GM12878 (cell line): ENCODE measurements around the gene FGF1. TPM values are rescaled to one million over a fixed set of nuclear protein-coding genes. Genes with fewer than 3 reads are reported as not detected.

Source experiments
- ATAC-seq: fragments of 200-7000 bp; cut with Tn5 transposase; 3 replicates; pipeline ENCODE4 v1.9.1; 2020; ENCODE audit warnings: mild to moderate bottlenecking, moderate library complexity
- BruUV-seq: library from RNA; stranded (reverse); fragments of 400-500 nt; replicated peaks from 2 replicates; lab custom pipeline; 2021; lab: Mats Ljungman, UMichigan
- CTCF ChIA-PET: fragments of 300-600 bp; sonication (Branson Sonifier 250); formaldehyde crosslinking; extraction: SDS; loops from one replicate; lab custom pipeline; 2021; ENCODE audit warnings: inconsistent platforms; lab: Yijun Ruan, JAX
- POLR2A ChIA-PET: fragments of 350-600 bp; formaldehyde crosslinking; extraction: SDS; loops from one replicate; lab custom pipeline; 2021; ENCODE audit warnings: inconsistent platforms; lab: Charles Lee
- RAD21 ChIA-PET: fragments of 300-600 bp; sonication (Branson Sonifier 250); formaldehyde crosslinking; loops from one replicate; lab custom pipeline; 2023; ENCODE audit warnings: antibody characterized with exemption; ENCODE audit not compliant: unreplicated experiment; lab: Charles Lee
- SMC1A ChIA-PET: fragments of 300-600 bp; sonication (Branson Sonifier 250); formaldehyde crosslinking; loops from one replicate; lab custom pipeline; 2023; ENCODE audit not compliant: unreplicated experiment, uncharacterized antibody; lab: Charles Lee
- DNase-seq: peaks from one replicate; pipeline ENCODE4 v3.0.0-alpha.2; 2011; ENCODE audit warnings: low read depth, low spot score
- FAIRE-seq: peaks from 3 replicates; lab custom pipeline; 2011; peaks lifted over from hg19 to GRCh38; lab: Jason Lieb, UNC
- H2AFZ ChIP-seq: 2 replicates; pipeline ENCODE4 v1.6.0; 2011; ENCODE audit warnings: low read depth, low read length, control low read depth; ENCODE audit not compliant: control insufficient read depth
- H3K27ac ChIP-seq: 2 replicates; pipeline ENCODE4 v1.5.1; 2011; ENCODE audit warnings: control low read depth; ENCODE audit not compliant: control insufficient read depth, insufficient read depth
- H3K27me3 ChIP-seq, 2 experiments: replicated peaks in 1 of 2; 2 replicates each; pipeline versions ENCODE4 v1.6.0 to v1.6.1; 2011; ENCODE audit warnings: low read length in 1 of 2; ENCODE audit not compliant: control insufficient read depth in 2 of 2, insufficient read depth in 2 of 2
- H3K36me3 ChIP-seq, 2 experiments: 2 replicates each; pipeline ENCODE4 v1.5.1; 2011; ENCODE audit warnings: low read length in 1 of 2; ENCODE audit not compliant: control insufficient read depth in 2 of 2, insufficient read depth in 2 of 2
- H3K4me1 ChIP-seq: 2 replicates; pipeline ENCODE4 v1.6.1; 2011; ENCODE audit warnings: mild to moderate bottlenecking, low read length, moderate library complexity, mixed read lengths; ENCODE audit not compliant: control insufficient read depth, insufficient read depth
- H3K4me2 ChIP-seq: 2 replicates; pipeline ENCODE4 v1.6.0; 2011; ENCODE audit warnings: control low read depth; ENCODE audit not compliant: control insufficient read depth, insufficient read depth
- H3K4me3 ChIP-seq: fragments of 200-600 bp; sonication (generic); 2 replicates; pipeline ENCODE4 v1.5.1; 2016
- H3K79me2 ChIP-seq: 2 replicates; pipeline ENCODE4 v1.6.0; 2011; ENCODE audit warnings: low read length; ENCODE audit not compliant: control insufficient read depth, insufficient read depth
- H3K9ac ChIP-seq: 2 replicates; pipeline ENCODE4 v1.8.0; 2011; ENCODE audit warnings: low read length, control low read depth, mixed read lengths; ENCODE audit not compliant: control insufficient read depth, insufficient read depth
- H3K9me3 ChIP-seq: replicated peaks from 3 replicates; pipeline ENCODE4 v1.5.1; 2011; ENCODE audit warnings: mild to moderate bottlenecking, low read length; ENCODE audit not compliant: control insufficient read depth, insufficient read depth
- H4K20me1 ChIP-seq: 2 replicates; pipeline ENCODE4 v1.6.0; 2011; ENCODE audit not compliant: control insufficient read depth, insufficient read depth
- ATF2 ChIP-seq: IDR thresholded peaks from 2 replicates; pipeline ENCODE4 v1.6.1; 2012; ENCODE audit warnings: low read length, inconsistent platforms
- ESRRA ChIP-seq: IDR thresholded peaks from 2 replicates; pipeline ENCODE4 v1.6.1; 2012; ENCODE audit warnings: mild to moderate bottlenecking, low read length, improper control_type of control experiment
- IKZF1 ChIP-seq: fragments of 450-650 bp; conservative IDR thresholded peaks from 2 replicates; pipeline ENCODE4 v1.6.1; 2017; ENCODE audit warnings: antibody characterized with exemption, mild to moderate bottlenecking
- KAT2A ChIP-seq: conservative IDR thresholded peaks from 2 replicates; pipeline ENCODE4 v1.6.1; 2011; ENCODE audit warnings: low read depth, low read length; ENCODE audit not compliant: control insufficient read depth
- PAX8 ChIP-seq: fragments of 450-650 bp; IDR thresholded peaks from 2 replicates; pipeline ENCODE4 v1.6.1; 2017; ENCODE audit warnings: mild to moderate bottlenecking, moderate library complexity
- POLR2AphosphoS5 ChIP-seq: IDR thresholded peaks from 2 replicates; pipeline ENCODE4 v1.6.1; 2011; ENCODE audit warnings: mild to moderate bottlenecking, low read length, inconsistent platforms
- YY1 ChIP-seq: IDR thresholded peaks from 2 replicates; pipeline ENCODE4 v1.6.1; 2011; ENCODE audit warnings: low read depth, mild to moderate bottlenecking, low read length
- ZNF687 ChIP-seq: fragments of 450-650 bp; IDR thresholded peaks from 2 replicates; pipeline ENCODE4 v1.6.1; 2017; ENCODE audit warnings: mild to moderate bottlenecking, moderate library complexity
- WGBS: methylation state at CpG from one replicate; pipeline ENCODE4 v1.1.6; 2016; ENCODE audit warnings: low lambda C conversion rate; ENCODE audit not compliant: insufficient replicate concordance, insufficient coverage; ENCODE audit errors: missing lambda C conversion rate; 5-methylcytosine and 5-hydroxymethylcytosine counted together
- in situ Hi-C: fragments of 300-500 bp; cut with MboI; formaldehyde crosslinking; loops from 9 replicates; pipeline ENCODE4 v1.14.3; 2018; ENCODE audit warnings: mixed read lengths
- intact Hi-C: fragments of 100-400 bp; cut with micrococcal nuclease; formaldehyde crosslinking; loops from one replicate; pipeline ENCODE4 v1.14.2; 2022; ENCODE audit not compliant: unreplicated experiment
- polyA plus RNA-seq, 11 experiments: library from polyadenylated mRNA; depleted of rRNA in 4 of 11; unstranded in 6 of 11; stranded (reverse) in 5 of 11; fragments of >200 nt; fragmentation: Nextera tagmentation in 4 of 11; fragmentation: Illumina TruSeq in 1 of 11; extraction: Ambion mirVana in 4 of 11; extraction: Trizol in 1 of 11; gene quantifications; 1 replicate in 1 of 11; 2 replicates in 10 of 11; pipeline versions ENCODE4 v1.2.1 to v1.2.3, GENCODE V29; 2011 to 2016; ENCODE audit warnings: inconsistent platforms in 2 of 11, missing spikeins in 2 of 11, low read depth in 1 of 11
- total RNA-seq, 4 experiments: library from RNA; depleted of rRNA in 3 of 4; stranded (reverse); fragments of >200 nt in 3 of 4; fragmentation: Illumina TruSeq in 1 of 4; extraction: Trizol in 1 of 4; gene quantifications; 2 replicates each; pipeline versions ENCODE4 v1.2.1 to v1.2.3, GENCODE V29; 2013 to 2021
- TF ChIP-seq, protein P1 (sequence below): fragments of 450-650 bp; formaldehyde crosslinking; IDR thresholded peaks from 2 replicates; pipeline ENCODE4 v1.5.0; 2022; ENCODE audit warnings: mild to moderate bottlenecking, missing genetic modification characterization
- TF ChIP-seq, protein P2 (sequence below): IDR thresholded peaks from 2 replicates; pipeline ENCODE4 v1.6.1; 2012; ENCODE audit warnings: mild to moderate bottlenecking, low read depth, low read length

FGF1 gene
- total and polyA plus RNA-seq, 10 of the 15 experiments (the other 5 are each of a cell fraction or from before 2014, with no cell fraction given): not detected

DNA sequence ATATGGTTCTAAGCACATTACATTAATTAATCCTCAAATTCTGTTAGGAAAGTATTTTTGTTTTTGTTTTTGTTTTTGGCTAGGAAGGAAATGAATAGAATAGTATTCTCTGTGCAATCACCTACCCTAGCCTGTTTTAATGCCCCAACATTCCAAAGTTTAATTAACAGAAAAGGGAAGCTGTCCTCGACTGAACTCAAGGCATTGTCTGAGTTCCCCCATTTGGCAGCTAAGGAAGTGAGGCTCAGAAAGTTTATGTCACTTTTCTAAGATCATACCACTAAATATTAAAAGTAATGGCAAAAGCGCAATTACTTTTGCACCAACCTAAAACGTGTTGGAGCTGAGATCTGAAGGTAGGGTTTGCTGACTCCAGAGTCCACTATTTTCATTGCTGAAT is 59.8 kb downstream of the FGF1 start (continued):
- no peak for TF ChIP-seq IKZF1
- TF ChIP-seq, protein P1, sequence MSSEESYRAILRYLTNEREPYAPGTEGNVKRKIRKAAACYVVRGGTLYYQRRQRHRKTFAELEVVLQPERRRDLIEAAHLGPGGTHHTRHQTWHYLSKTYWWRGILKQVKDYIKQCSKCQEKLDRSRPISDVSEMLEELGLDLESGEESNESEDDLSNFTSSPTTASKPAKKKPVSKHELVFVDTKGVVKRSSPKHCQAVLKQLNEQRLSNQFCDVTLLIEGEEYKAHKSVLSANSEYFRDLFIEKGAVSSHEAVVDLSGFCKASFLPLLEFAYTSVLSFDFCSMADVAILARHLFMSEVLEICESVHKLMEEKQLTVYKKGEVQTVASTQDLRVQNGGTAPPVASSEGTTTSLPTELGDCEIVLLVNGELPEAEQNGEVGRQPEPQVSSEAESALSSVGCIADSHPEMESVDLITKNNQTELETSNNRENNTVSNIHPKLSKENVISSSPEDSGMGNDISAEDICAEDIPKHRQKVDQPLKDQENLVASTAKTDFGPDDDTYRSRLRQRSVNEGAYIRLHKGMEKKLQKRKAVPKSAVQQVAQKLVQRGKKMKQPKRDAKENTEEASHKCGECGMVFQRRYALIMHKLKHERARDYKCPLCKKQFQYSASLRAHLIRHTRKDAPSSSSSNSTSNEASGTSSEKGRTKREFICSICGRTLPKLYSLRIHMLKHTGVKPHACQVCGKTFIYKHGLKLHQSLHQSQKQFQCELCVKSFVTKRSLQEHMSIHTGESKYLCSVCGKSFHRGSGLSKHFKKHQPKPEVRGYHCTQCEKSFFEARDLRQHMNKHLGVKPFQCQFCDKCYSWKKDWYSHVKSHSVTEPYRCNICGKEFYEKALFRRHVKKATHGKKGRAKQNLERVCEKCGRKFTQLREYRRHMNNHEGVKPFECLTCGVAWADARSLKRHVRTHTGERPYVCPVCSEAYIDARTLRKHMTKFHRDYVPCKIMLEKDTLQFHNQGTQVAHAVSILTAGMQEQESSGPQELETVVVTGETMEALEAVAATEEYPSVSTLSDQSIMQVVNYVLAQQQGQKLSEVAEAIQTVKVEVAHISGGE (CRISPR knock-in tag): no peak
- no peak for TF ChIP-seq KAT2A

DNA sequence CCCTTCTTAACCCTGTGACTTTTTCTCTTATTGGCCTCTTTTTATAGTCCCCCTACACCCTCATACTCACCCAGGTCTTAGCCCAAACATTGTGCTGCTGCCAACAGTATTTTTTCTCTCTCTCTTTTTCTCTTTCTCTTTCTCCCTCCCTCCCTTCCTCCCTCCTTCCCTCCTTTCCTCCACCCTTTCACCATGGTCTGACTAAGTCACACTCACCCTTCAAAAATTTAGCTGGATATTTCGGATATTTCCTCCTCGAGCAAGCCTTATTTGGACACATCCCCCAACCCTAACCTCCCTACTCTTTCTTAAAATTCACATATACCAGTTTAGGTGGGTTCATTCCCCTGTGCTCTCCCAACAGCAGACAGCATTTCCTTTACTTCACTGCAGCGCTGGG is 64.7 kb downstream of the FGF1 start:
- DNase-seq (no peak), ATAC-seq (no peak), FAIRE-seq (no peak)
- POLR2A ChIA-PET: no interaction called here
- in situ Hi-C loops: no loop called here
- Histone ChIP-seq H3K4me3 (no peak overlapping the region), H2AFZ (no peak overlapping the region), H3K9me3 (no peaks in the 10 kb centered on the region), H3K27me3 (no peaks in the 10 kb centered on the region), H3K27ac (no peak overlapping the region), H3K79me2 (no peaks in the 10 kb centered on the region), H3K4me2 (no peak overlapping the region), H3K4me1 (peaks cover 3% of the 10 kb centered on the region; the same call in 1 of the 2 replicates), H3K36me3 (no peaks in the 10 kb centered on the region), H4K20me1 (no peaks in the 10 kb centered on the region), H3K9ac (no peak overlapping the region)
- intact Hi-C loops: no loop called here
- RAD21 ChIA-PET: no interaction called here
- BruUV-seq: no TSS peak
- CTCF ChIA-PET: interaction anchor here (1.3 kb wide), 1 partner anchor 267 kb away, joined by 3 read pairs; no protein-coding TSS in a partner anchor
- WGBS: 36% methylated on average over 3 of the region's 3 CpGs
- TF ChIP-seq, protein P2, sequence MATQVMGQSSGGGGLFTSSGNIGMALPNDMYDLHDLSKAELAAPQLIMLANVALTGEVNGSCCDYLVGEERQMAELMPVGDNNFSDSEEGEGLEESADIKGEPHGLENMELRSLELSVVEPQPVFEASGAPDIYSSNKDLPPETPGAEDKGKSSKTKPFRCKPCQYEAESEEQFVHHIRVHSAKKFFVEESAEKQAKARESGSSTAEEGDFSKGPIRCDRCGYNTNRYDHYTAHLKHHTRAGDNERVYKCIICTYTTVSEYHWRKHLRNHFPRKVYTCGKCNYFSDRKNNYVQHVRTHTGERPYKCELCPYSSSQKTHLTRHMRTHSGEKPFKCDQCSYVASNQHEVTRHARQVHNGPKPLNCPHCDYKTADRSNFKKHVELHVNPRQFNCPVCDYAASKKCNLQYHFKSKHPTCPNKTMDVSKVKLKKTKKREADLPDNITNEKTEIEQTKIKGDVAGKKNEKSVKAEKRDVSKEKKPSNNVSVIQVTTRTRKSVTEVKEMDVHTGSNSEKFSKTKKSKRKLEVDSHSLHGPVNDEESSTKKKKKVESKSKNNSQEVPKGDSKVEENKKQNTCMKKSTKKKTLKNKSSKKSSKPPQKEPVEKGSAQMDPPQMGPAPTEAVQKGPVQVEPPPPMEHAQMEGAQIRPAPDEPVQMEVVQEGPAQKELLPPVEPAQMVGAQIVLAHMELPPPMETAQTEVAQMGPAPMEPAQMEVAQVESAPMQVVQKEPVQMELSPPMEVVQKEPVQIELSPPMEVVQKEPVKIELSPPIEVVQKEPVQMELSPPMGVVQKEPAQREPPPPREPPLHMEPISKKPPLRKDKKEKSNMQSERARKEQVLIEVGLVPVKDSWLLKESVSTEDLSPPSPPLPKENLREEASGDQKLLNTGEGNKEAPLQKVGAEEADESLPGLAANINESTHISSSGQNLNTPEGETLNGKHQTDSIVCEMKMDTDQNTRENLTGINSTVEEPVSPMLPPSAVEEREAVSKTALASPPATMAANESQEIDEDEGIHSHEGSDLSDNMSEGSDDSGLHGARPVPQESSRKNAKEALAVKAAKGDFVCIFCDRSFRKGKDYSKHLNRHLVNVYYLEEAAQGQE: no peak
- TF ChIP-seq ESRRA (no peak), ATF2 (no peak), POLR2AphosphoS5 (no peak), ZNF687 (no peak), YY1 (no peak), PAX8 (no peak)
- SMC1A ChIA-PET: no interaction called here
